Testis (tissue), 2 donors: ENCODE data around the gene DCDC2.

ENCODE experiments used
- POLR2A ChIP-seq: fragments of 450-650 bp; IDR thresholded peaks from one replicate; pipeline ENCODE4 v1.6.1; 2017; ENCODE audit warnings: antibody characterized with exemption, mild to moderate bottlenecking, moderate library complexity
- TF ChIP-seq, protein P1 (sequence below), 3 experiments: fragments of 450-650 bp in 2 of 3; fragments of 200-600 bp in 1 of 3; sonication (generic) in 1 of 3; IDR thresholded peaks; one replicate each; pipeline ENCODE4 v1.5.1; 2016 to 2019; ENCODE audit warnings: antibody characterized with exemption in 3 of 3, mild to moderate bottlenecking in 2 of 3, moderate library complexity in 1 of 3

DNA sequence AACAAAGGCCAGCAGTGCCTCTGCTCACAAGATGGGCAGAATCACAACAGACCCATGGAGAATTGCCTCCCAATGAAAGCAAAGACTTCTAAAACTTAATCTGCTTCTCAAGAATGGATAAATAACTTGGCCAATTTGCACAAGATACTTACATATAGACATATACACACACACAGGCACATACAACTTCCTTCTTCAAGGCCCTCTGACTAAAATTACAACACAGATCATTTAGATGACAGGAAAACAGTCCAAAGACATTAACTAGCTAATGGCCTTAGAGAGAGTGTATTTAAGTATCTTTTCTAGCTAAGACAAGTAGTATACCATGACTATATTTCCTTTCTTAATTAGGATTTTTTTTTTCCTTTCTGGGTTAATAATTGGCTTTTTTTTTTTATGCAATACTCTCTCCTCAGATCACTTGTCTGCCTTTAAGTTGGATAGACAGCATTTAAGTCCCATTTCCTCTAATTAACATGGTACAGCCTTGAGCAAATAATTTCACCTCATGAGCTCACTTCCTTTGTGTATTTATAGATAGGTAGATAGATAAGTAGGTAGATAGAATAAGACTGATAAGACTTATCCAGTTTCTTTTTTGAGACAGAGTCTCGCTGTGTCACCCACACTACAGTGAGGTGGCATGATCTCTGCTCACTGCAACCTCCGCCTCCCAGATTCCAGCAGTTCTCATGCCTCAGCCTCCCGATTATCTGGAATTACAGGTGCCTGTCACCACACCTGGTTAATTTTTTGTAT, 161.8 kb downstream of the DCDC2 start:
- no peak for TF ChIP-seq POLR2A
- TF ChIP-seq, protein P1, sequence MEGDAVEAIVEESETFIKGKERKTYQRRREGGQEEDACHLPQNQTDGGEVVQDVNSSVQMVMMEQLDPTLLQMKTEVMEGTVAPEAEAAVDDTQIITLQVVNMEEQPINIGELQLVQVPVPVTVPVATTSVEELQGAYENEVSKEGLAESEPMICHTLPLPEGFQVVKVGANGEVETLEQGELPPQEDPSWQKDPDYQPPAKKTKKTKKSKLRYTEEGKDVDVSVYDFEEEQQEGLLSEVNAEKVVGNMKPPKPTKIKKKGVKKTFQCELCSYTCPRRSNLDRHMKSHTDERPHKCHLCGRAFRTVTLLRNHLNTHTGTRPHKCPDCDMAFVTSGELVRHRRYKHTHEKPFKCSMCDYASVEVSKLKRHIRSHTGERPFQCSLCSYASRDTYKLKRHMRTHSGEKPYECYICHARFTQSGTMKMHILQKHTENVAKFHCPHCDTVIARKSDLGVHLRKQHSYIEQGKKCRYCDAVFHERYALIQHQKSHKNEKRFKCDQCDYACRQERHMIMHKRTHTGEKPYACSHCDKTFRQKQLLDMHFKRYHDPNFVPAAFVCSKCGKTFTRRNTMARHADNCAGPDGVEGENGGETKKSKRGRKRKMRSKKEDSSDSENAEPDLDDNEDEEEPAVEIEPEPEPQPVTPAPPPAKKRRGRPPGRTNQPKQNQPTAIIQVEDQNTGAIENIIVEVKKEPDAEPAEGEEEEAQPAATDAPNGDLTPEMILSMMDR (IDR thresholded peaks at IDR 0.05) = no peak
